Mucosa of rectum (tissue), 2 donors: Measurements from ENCODE around the gene OPCML.

ENCODE experiments used
- H3K27ac ChIP-seq, 2 donors: one replicate each; pipeline ENCODE4 v1.7.0; 2013; ENCODE audit warnings: inconsistent platforms in 2 of 2, low read depth in 2 of 2, low read length in 2 of 2
- H3K27me3 ChIP-seq, 2 donors: one replicate each; pipeline ENCODE4 v1.7.0; 2013; ENCODE audit warnings: low read length in 2 of 2; ENCODE audit not compliant: control insufficient read depth in 2 of 2, insufficient read depth in 2 of 2
- H3K36me3 ChIP-seq, 2 donors: one replicate each; pipeline ENCODE4 v1.7.0; 2013; ENCODE audit warnings: low read length in 2 of 2; ENCODE audit not compliant: control insufficient read depth in 2 of 2, insufficient read depth in 2 of 2
- H3K4me1 ChIP-seq, 2 donors: one replicate each; pipeline ENCODE4 v1.7.0; 2013; ENCODE audit warnings: low read length in 2 of 2, mild to moderate bottlenecking in 1 of 2; ENCODE audit not compliant: control insufficient read depth in 2 of 2, insufficient read depth in 2 of 2
- H3K4me3 ChIP-seq, 2 donors: one replicate each; pipeline ENCODE4 v1.7.0; 2013; ENCODE audit warnings: low read length in 2 of 2
- H3K9ac ChIP-seq, 2 donors: one replicate each; pipeline ENCODE4 v1.7.0; 2013; ENCODE audit warnings: low read length in 2 of 2, low read depth in 1 of 2, mild to moderate bottlenecking in 1 of 2
- H3K9me3 ChIP-seq, 2 donors: one replicate each; pipeline ENCODE4 v1.7.0; 2013; ENCODE audit warnings: low read length in 2 of 2; ENCODE audit not compliant: control insufficient read depth in 2 of 2
- donor health status: healthy.
- donor health status: Normal muscosa, but diverticular disease.

Gene OPCML

DNA sequence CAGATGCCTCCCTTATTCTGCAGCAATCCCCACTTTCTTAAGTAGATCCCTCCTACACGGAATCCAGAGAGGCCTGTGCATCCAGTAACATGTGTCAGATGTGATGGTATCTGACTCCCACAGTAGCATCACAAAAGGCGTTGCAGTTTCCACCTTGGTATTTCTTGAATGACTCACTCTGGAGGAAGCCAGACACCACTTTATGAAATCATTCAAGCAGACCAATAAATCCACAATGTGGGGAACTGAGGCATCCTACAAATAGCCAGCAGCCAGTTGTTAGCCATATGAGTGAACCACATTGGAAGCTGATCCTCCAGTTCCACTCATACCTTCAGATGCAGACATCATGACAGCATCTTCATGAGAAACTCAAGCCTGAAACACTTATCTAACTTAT lies 798.1 kb downstream of the OPCML start:
- peaks cover 0 to 2% of the 10 kb centered on the region in 2 donors for H3K9me3 ChIP-seq
- no peak overlapping the region for H3K27ac ChIP-seq
- no peak overlapping the region for H3K4me3 ChIP-seq
- H3K27me3 ChIP-seq = no peaks in the 10 kb centered on the region
- H3K4me1 ChIP-seq = no peaks in the 10 kb centered on the region
- H3K9ac ChIP-seq = no peak overlapping the region
- H3K36me3 ChIP-seq = no peaks in the 10 kb centered on the region

DNA sequence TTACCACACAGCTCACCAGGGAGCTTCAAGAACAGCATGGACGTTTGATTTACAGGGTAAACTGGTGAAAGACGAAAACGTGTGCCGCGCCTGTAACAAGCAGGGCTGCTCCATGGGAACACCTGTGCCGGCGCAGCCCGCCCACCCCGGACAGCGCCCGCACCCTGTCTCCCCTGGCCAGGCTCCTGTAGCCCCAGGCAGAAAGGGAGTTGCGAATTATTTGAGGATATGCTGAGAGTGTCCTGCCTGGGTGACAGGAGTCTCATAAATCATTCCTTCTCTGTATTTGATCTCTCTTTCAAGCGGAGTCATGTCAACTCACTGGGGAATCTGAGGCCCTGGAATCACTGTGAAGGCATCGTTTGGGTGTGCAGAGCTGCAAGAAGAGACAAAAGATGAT lies 804.3 kb downstream of the OPCML start:
- H3K9me3 ChIP-seq = peaks cover 2% of the 10 kb centered on the region in 2 donors
- H3K9ac ChIP-seq = no peak overlapping the region
- H3K4me3 ChIP-seq = no peak overlapping the region
- H3K36me3 ChIP-seq = no peaks in the 10 kb centered on the region
- H3K27ac ChIP-seq = no peak overlapping the region
- H3K4me1 ChIP-seq = no peaks in the 10 kb centered on the region
- H3K27me3 ChIP-seq = no peaks in the 10 kb centered on the region

- Histone ChIP-seq H3K4me1 (no peaks in the 10 kb centered on the region), H3K36me3 (no peaks in the 10 kb centered on the region), H3K9me3 (peaks cover 0 to 2% of the 10 kb centered on the region in 2 donors), H3K27ac (no peak overlapping the region), H3K27me3 (no peaks in the 10 kb centered on the region), H3K4me3 (no peak overlapping the region), H3K9ac (no peak overlapping the region)
These were observed 810.8 kb downstream of the OPCML start for GRCh38 chr11:132721526-132721925.

DNA sequence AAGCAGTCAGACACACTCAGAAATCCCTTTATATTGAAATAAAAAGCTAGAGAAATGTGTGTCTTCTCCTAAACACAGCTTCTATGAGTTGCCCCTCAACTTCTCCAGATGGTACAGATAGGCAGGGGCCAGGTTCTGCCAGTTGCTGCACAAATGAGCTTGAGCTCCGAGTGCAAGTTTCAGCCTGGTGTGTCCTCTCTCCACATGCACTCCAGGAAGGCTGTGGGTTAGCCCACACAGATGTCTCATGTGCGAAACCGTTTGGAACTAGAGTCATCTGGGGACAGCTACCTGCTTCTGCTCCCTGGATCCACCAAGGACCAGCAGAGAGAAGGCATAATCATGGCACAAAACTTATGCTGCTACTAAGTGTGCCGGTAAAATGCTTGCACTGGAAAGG lies 812.6 kb downstream of the OPCML start:
- peaks cover 0 to 2% of the 10 kb centered on the region in 2 donors for H3K9me3 ChIP-seq
- H3K36me3 ChIP-seq = no peaks in the 10 kb centered on the region
- no peak overlapping the region for H3K9ac ChIP-seq
- no peak overlapping the region for H3K27ac ChIP-seq
- no peak overlapping the region for H3K4me3 ChIP-seq
- no peaks in the 10 kb centered on the region for H3K4me1 ChIP-seq
- no peaks in the 10 kb centered on the region for H3K27me3 ChIP-seq

GRCh38 chr11:132718711-132719671 lies 813.3 kb downstream of the OPCML start:
- H3K9me3 ChIP-seq = peaks cover 0 to under 1% of the 10 kb centered on the region in 2 donors
- no peak overlapping the region for H3K4me3 ChIP-seq
- H3K4me1 ChIP-seq = no peaks in the 10 kb centered on the region
- no peaks in the 10 kb centered on the region for H3K36me3 ChIP-seq
- H3K27me3 ChIP-seq = no peaks in the 10 kb centered on the region
- H3K27ac ChIP-seq = no peak overlapping the region
- H3K9ac ChIP-seq = no peak overlapping the region

DNA sequence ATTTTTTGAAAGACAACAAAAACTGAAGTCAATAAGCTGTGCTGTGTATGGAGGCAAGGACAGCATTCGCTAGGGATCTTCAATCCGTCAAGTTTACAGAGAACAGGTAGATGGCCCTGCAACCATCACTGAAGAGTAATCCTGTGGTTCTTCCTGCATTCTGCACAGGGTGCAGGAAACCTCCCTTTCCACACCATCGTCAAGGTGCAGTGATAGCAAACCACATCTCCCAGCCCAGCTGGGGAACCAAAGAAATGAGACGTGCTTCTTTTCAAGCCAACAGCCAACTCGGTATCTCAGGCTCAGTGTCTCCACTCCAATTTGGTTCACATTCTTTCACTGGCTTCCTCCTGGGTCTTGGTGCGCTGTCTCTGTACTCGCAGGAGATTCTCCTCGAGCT lies 814.5 kb downstream of the OPCML start:
- Histone ChIP-seq H3K36me3 (no peaks in the 10 kb centered on the region), H3K9me3 (no peaks in the 10 kb centered on the region), H3K9ac (no peak overlapping the region), H3K27me3 (no peaks in the 10 kb centered on the region), H3K4me1 (no peaks in the 10 kb centered on the region), H3K4me3 (no peak overlapping the region), H3K27ac (no peak overlapping the region)

DNA sequence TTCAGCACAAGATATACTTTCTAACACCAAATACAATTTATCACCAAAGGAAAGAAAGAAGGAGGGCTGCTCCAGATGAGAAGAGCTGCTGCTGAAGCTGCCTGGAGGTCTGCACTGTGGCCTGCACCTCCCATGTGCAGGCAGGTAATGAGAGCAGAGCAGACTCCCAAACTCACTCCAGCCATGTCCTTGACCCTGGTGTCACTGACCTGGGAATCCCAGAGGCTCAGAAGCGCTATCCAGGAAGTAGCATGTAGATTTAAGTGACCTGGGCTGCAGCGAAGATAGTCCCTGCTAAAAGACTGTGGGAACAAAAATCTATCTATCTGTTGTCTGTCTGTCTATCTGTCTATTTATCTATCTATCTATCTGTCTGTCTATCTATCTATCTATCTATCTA lies 816.3 kb downstream of the OPCML start:
- Histone ChIP-seq H3K9me3 (no peaks in the 10 kb centered on the region), H3K27me3 (no peaks in the 10 kb centered on the region), H3K4me3 (no peak overlapping the region), H3K36me3 (no peaks in the 10 kb centered on the region), H3K9ac (no peak overlapping the region), H3K4me1 (no peaks in the 10 kb centered on the region), H3K27ac (no peak overlapping the region)

DNA sequence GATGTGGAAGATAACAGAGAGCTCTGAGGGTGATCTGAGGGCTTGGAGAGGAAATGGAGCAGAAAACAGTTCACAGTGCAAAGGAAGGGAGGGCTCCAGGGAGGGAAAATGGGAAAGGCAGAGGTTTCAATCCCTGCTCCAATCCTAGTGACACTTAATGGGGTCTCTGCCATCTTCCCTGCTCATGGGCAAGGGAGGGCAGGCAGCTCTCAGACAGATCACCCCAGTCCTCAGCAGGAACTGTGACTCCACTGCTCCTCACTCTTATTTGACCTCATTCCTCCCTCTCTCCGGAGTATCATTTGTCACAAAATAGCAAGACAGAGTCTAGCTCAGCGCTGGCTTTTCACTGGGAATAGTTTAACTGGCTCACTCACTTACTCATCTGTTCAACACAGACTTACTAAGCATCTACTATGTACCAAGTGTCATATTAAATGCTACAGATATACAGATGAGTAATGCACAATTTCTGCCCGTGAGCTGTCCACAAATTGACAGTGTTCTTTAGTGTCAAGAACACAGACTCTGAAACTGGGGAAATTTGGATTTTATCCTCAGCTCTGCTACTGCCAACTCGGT lies 817.4 kb downstream of the OPCML start:
- no peak overlapping the region for H3K4me3 ChIP-seq
- H3K9ac ChIP-seq = no peak overlapping the region
- H3K27ac ChIP-seq = no peak overlapping the region
- no peaks in the 10 kb centered on the region for H3K36me3 ChIP-seq
- H3K9me3 ChIP-seq = no peaks in the 10 kb centered on the region
- H3K27me3 ChIP-seq = no peaks in the 10 kb centered on the region
- H3K4me1 ChIP-seq = no peaks in the 10 kb centered on the region

DNA sequence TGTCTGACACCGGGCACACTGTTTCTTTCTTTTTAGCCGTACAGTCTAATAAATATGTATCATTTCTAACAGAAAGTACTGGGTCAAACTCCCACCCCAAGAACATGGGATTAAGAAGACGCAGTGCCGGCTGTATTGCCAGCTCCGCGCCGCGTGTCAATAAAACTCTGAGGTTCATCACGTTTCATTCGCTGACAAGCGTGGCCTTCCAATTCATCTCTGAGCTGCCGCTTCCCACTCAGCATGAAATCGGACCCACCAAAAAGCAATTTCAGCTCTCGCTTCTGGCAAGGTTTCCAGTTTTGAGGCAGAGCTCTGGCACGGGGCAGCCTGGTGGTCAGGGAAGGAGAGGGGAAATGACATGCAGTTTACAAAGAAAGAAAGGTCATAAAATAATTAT lies 819.8 kb downstream of the OPCML start:
- no peaks in the 10 kb centered on the region for H3K27me3 ChIP-seq
- H3K36me3 ChIP-seq = no peaks in the 10 kb centered on the region
- H3K4me1 ChIP-seq = no peaks in the 10 kb centered on the region
- H3K9ac ChIP-seq = no peak overlapping the region
- H3K4me3 ChIP-seq = no peak overlapping the region
- H3K9me3 ChIP-seq = no peaks in the 10 kb centered on the region
- H3K27ac ChIP-seq = no peak overlapping the region

- H3K4me3 ChIP-seq = no peak overlapping the region
These were observed 827.4 kb downstream of the OPCML start for GRCh38 chr11:132704781-132705375.

More at GRCh38 chr11:132704781-132705375, 827.4 kb downstream of the OPCML start:
- Histone ChIP-seq H3K27me3 (no peaks in the 10 kb centered on the region), H3K9me3 (peaks cover 0 to 5% of the 10 kb centered on the region in 2 donors), H3K36me3 (no peaks in the 10 kb centered on the region), H3K27ac (no peak overlapping the region), H3K4me1 (no peaks in the 10 kb centered on the region), H3K9ac (no peak overlapping the region)
